ENCODE data around the gene POMGNT1. TPM values are rescaled to one million over a fixed set of nuclear protein-coding genes. Genes with fewer than 3 reads are reported as not detected.

The POMGNT1 gene
- total RNA-seq, 1 experiment from 2014 or later = 34.9 TPM

GRCh38 chr1:46192171-46192570 is 6.1 kb downstream of the POMGNT1 start:
- TF ChIP-seq, protein P1, sequence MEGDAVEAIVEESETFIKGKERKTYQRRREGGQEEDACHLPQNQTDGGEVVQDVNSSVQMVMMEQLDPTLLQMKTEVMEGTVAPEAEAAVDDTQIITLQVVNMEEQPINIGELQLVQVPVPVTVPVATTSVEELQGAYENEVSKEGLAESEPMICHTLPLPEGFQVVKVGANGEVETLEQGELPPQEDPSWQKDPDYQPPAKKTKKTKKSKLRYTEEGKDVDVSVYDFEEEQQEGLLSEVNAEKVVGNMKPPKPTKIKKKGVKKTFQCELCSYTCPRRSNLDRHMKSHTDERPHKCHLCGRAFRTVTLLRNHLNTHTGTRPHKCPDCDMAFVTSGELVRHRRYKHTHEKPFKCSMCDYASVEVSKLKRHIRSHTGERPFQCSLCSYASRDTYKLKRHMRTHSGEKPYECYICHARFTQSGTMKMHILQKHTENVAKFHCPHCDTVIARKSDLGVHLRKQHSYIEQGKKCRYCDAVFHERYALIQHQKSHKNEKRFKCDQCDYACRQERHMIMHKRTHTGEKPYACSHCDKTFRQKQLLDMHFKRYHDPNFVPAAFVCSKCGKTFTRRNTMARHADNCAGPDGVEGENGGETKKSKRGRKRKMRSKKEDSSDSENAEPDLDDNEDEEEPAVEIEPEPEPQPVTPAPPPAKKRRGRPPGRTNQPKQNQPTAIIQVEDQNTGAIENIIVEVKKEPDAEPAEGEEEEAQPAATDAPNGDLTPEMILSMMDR (IDR thresholded peaks at IDR 0.05; ENCODE audit: insufficient read depth in 1 of 2, low read depth in 1 of 2, low read length in 1 of 2, severe bottlenecking in 1 of 2, unreplicated experiment in 1 of 2) = no peak
- ChIA-PET POLR2A (no interaction called here), CTCF (no interaction called here)
- intact Hi-C loops (cut with micrococcal nuclease; ENCODE audit: unreplicated experiment) = no loop called here
- no peak overlapping the region for H3K27ac Mint-ChIP-seq (ENCODE audit: unreplicated experiment)
- no peaks in the 10 kb centered on the region for H3K4me1 Mint-ChIP-seq (ENCODE audit: low read depth, unreplicated experiment)
- H3K4me3 ChIP-seq (ENCODE audit: low read depth, low read length) = no peak overlapping the region
- no TSS peak for BruUV-seq (replicated peaks)
- H3K9me3 Mint-ChIP-seq (ENCODE audit: unreplicated experiment) = no peaks in the 10 kb centered on the region
- DNase-seq = no peak
- no peaks in the 10 kb centered on the region for H3K27me3 Mint-ChIP-seq (ENCODE audit: insufficient read depth, unreplicated experiment)
- H3K36me3 ChIP-seq (ENCODE audit: control insufficient read depth, insufficient read depth, low read length) = no peaks in the 10 kb centered on the region; the same call in 1 of the 2 replicates
- H3K4me1 ChIP-seq = no peaks in the 10 kb centered on the region
- H3K36me3 Mint-ChIP-seq (ENCODE audit: insufficient read depth, unreplicated experiment) = peaks cover 15% of the 10 kb centered on the region
- no peaks in the 10 kb centered on the region for H3K27me3 ChIP-seq (replicated peaks; ENCODE audit: control insufficient read depth, insufficient read depth, low read length)
- H3K4me3 Mint-ChIP-seq (ENCODE audit: unreplicated experiment) = no peak overlapping the region
- no peaks in the 10 kb centered on the region for H3K9me3 ChIP-seq

GRCh38 chr1:46191033-46191701 is 7.1 kb downstream of the POMGNT1 start:
- BruUV-seq (replicated peaks) = no TSS peak
- Mint-ChIP-seq H3K27ac (ENCODE audit: unreplicated experiment) (no peak overlapping the region), H3K9me3 (ENCODE audit: unreplicated experiment) (no peaks in the 10 kb centered on the region), H3K36me3 (ENCODE audit: insufficient read depth, unreplicated experiment) (peaks cover 15% of the 10 kb centered on the region), H3K27me3 (ENCODE audit: insufficient read depth, unreplicated experiment) (no peaks in the 10 kb centered on the region), H3K4me1 (ENCODE audit: low read depth, unreplicated experiment) (no peaks in the 10 kb centered on the region), H3K4me3 (ENCODE audit: unreplicated experiment) (no peak overlapping the region)
- Histone ChIP-seq H3K9me3 (no peaks in the 10 kb centered on the region), H3K4me1 (no peaks in the 10 kb centered on the region), H3K36me3 (ENCODE audit: control insufficient read depth, insufficient read depth, low read length) (no peaks in the 10 kb centered on the region), H3K4me3 (ENCODE audit: low read depth, low read length) (no peak overlapping the region), H3K27me3 (replicated peaks; ENCODE audit: control insufficient read depth, insufficient read depth, low read length) (no peaks in the 10 kb centered on the region)
- intact Hi-C loops (cut with micrococcal nuclease; ENCODE audit: unreplicated experiment) = no loop called here
- TF ChIP-seq, protein P1 (IDR thresholded peaks at IDR 0.05; ENCODE audit: insufficient read depth in 1 of 2, low read depth in 1 of 2, low read length in 1 of 2, severe bottlenecking in 1 of 2, unreplicated experiment in 1 of 2) = no peak
- POLR2A ChIA-PET = interaction anchor here (0.6 kb wide), 1 partner anchor 371 kb away, joined by 3 read pairs; no protein-coding TSS in a partner anchor
- no peak for DNase-seq
- CTCF ChIA-PET = no interaction called here

- H3K27me3 Mint-ChIP-seq (ENCODE audit: insufficient read depth, unreplicated experiment) = no peaks in the 10 kb centered on the region
- H3K4me3 Mint-ChIP-seq (ENCODE audit: unreplicated experiment) = no peak overlapping the region
- Histone ChIP-seq H3K9me3 (no peaks in the 10 kb centered on the region), H3K27me3 (replicated peaks; ENCODE audit: control insufficient read depth, insufficient read depth, low read length) (no peaks in the 10 kb centered on the region), H3K36me3 (ENCODE audit: control insufficient read depth, insufficient read depth, low read length) (no peaks in the 10 kb centered on the region), H3K4me3 (ENCODE audit: low read depth, low read length) (no peak overlapping the region), H3K4me1 (no peaks in the 10 kb centered on the region)
- POLR2A ChIA-PET = interaction anchor here (0.6 kb wide), 1 partner anchor 370 kb away, joined by 3 read pairs; no protein-coding TSS in a partner anchor
- CTCF ChIA-PET = no interaction called here
- H3K4me1 Mint-ChIP-seq (ENCODE audit: low read depth, unreplicated experiment) = no peaks in the 10 kb centered on the region
- BruUV-seq (replicated peaks) = no TSS peak
- no peak for DNase-seq
- intact Hi-C loops (cut with micrococcal nuclease; ENCODE audit: unreplicated experiment) = no loop called here
- H3K27ac Mint-ChIP-seq (ENCODE audit: unreplicated experiment) = no peak overlapping the region
- H3K9me3 Mint-ChIP-seq (ENCODE audit: unreplicated experiment) = no peaks in the 10 kb centered on the region
- peaks cover 15% of the 10 kb centered on the region for H3K36me3 Mint-ChIP-seq (ENCODE audit: insufficient read depth, unreplicated experiment)
- TF ChIP-seq, protein P1 (IDR thresholded peaks at IDR 0.05; ENCODE audit: insufficient read depth in 1 of 2, low read depth in 1 of 2, low read length in 1 of 2, severe bottlenecking in 1 of 2, unreplicated experiment in 1 of 2) = no peak
These were observed 7.7 kb downstream of the POMGNT1 start for GRCh38 chr1:46190539-46190938.

All from Caco-2 (cell line).